SU-DHL-6 (cell line): Measurements from ENCODE around the gene RASAL1.

Experiments used
- CTCF ChIP-seq: fragments of 200-600 bp; sonication (generic); IDR thresholded peaks from one replicate; pipeline ENCODE4 v1.5.1; 2017; ENCODE audit warnings: antibody characterized with exemption, mild to moderate bottlenecking, low read length, moderate library complexity; ENCODE audit not compliant: insufficient read depth, poor library complexity, severe bottlenecking
- EZH2phosphoT487 ChIP-seq: fragments of 200-600 bp; sonication (generic), shearing (Covaris generic); conservative IDR thresholded peaks from 2 replicates; pipeline ENCODE4 v1.6.1; 2018; ENCODE audit warnings: mild to moderate bottlenecking, antibody characterized with exemption, low read length, moderate library complexity, mixed read lengths

- TF ChIP-seq CTCF (no peak), EZH2phosphoT487 (no peak)
Measured at GRCh38 chr12:113060336-113060960, 75.1 kb downstream of the RASAL1 start.
